Parathyroid adenoma (tissue), 2 donors: ENCODE measurements around the gene ATP8B1.

ENCODE experiments used
- H2AFZ ChIP-seq: fragments of 300-600 bp; sonication (generic); one replicate; pipeline ENCODE4 v1.7.0; 2017; ENCODE audit warnings: antibody characterized with exemption, mild to moderate bottlenecking
- H3K27ac ChIP-seq: fragments of 300-600 bp; sonication (generic); one replicate; pipeline ENCODE4 v1.7.0; 2017
- H3K27me3 ChIP-seq: fragments of 300-600 bp; sonication (generic); one replicate; pipeline ENCODE4 v1.7.0; 2017; ENCODE audit warnings: low read length; ENCODE audit not compliant: control insufficient read depth, insufficient read depth
- H3K36me3 ChIP-seq: fragments of 300-600 bp; sonication (generic); one replicate; pipeline ENCODE4 v1.7.0; 2017; ENCODE audit warnings: low read length; ENCODE audit not compliant: control insufficient read depth, insufficient read depth
- H3K4me1 ChIP-seq: fragments of 300-600 bp; sonication (generic); one replicate; pipeline ENCODE4 v1.7.0; 2017; ENCODE audit warnings: control low read depth
- H3K4me2 ChIP-seq: fragments of 300-600 bp; sonication (generic); one replicate; pipeline ENCODE4 v1.7.0; 2017; ENCODE audit warnings: low read length
- H3K4me3 ChIP-seq: fragments of 300-600 bp; sonication (generic); one replicate; pipeline ENCODE4 v1.7.0; 2017; ENCODE audit warnings: low read depth, low read length
- H3K79me2 ChIP-seq: fragments of 300-600 bp; sonication (generic); one replicate; pipeline ENCODE4 v1.7.0; 2017; ENCODE audit warnings: control low read depth
- H3K9ac ChIP-seq: fragments of 300-600 bp; sonication (generic); one replicate; pipeline ENCODE4 v1.7.0; 2017; ENCODE audit warnings: mild to moderate bottlenecking
- H3K9me3 ChIP-seq: fragments of 300-600 bp; sonication (generic); one replicate; pipeline ENCODE4 v1.7.0; 2017; ENCODE audit warnings: low read length; ENCODE audit not compliant: control insufficient read depth
- CTCF ChIP-seq: fragments of 300-600 bp; sonication (generic); IDR thresholded peaks from one replicate; pipeline ENCODE4 v1.7.0; 2017; ENCODE audit warnings: antibody characterized with exemption, mild to moderate bottlenecking
- donor health status: primary hyperparathyroidism.

Gene ATP8B1

DNA sequence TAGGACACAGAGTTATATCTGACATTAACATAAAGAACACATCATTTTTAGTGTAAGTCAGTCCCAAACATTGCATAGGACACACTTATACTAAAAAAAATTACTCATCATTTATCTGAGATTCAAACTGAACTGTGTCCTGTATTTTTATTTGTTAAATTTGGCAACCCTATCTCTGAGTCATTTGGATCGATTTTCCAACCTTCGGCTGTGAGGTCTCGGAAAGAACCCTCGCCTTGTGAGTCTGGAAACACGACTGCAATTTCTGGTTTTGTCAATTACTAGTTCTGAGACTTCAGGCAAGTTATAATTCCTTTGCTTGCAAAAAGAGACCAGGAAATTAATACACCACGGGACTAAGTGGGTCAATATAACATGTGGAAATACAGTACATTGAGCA is 14.0 kb downstream of the ATP8B1 start:
- H3K27me3 ChIP-seq: no peaks in the 10 kb centered on the region
- H3K27ac ChIP-seq: peak overlapping the region; percentile 27
- no peak overlapping the region for H3K9ac ChIP-seq
- H3K4me1 ChIP-seq: peaks cover 8% of the 10 kb centered on the region
- no peak overlapping the region for H2AFZ ChIP-seq
- H3K9me3 ChIP-seq: no peaks in the 10 kb centered on the region
- H3K79me2 ChIP-seq: peaks cover 29% of the 10 kb centered on the region
- H3K4me3 ChIP-seq: no peak overlapping the region
- H3K4me2 ChIP-seq: no peak overlapping the region
- no peak for TF ChIP-seq CTCF
- no peaks in the 10 kb centered on the region for H3K36me3 ChIP-seq

DNA sequence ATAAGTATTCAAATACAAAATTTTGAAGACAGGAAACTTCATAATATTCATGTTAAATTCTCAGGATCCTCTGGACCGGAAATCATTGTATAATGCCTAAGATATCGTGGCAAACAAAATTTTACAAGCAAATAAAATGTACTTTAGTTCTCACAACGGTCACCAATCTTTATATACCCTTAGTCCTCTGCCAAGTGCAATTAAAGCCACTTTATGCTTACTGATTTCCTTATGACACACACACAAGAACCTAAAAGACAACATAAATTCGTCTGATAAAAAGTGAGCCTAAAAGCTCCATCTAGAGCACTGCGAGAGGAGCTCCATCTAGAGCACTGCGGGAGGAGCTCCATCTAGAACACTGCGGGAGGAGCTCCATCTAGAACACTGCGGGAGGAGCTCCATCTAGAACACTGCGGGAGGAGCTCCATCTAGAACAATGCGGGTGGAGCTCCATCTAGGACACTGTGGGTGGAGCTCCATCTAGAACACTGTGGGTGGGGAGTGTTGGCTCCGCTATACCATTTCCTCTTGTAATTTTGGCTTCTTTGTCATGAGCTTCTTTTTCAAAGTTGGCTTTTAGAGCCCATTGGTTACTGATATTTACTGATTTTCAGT is 15.9 kb downstream of the ATP8B1 start:
- H3K4me1 ChIP-seq: peaks cover 2% of the 10 kb centered on the region

GRCh38 chr18:57785751-57786437 is 17.2 kb downstream of the ATP8B1 start:
- H3K4me2 ChIP-seq: no peak overlapping the region
- TF ChIP-seq CTCF: no peak
- no peak overlapping the region for H2AFZ ChIP-seq
- peaks cover 8% of the 10 kb centered on the region for H3K79me2 ChIP-seq
- no peak overlapping the region for H3K27ac ChIP-seq
- H3K9me3 ChIP-seq: no peaks in the 10 kb centered on the region
- peaks cover 5% of the 10 kb centered on the region for H3K4me1 ChIP-seq
- no peaks in the 10 kb centered on the region for H3K36me3 ChIP-seq
- no peaks in the 10 kb centered on the region for H3K27me3 ChIP-seq
- H3K4me3 ChIP-seq: no peak overlapping the region
- H3K9ac ChIP-seq: no peak overlapping the region

More for the DNA sequence above, 15.9 kb downstream of the ATP8B1 start:
- no peaks in the 10 kb centered on the region for H3K27me3 ChIP-seq
- H2AFZ ChIP-seq: no peak overlapping the region
- no peak overlapping the region for H3K9ac ChIP-seq
- H3K4me2 ChIP-seq: no peak overlapping the region
- no peaks in the 10 kb centered on the region for H3K36me3 ChIP-seq
- no peak overlapping the region for H3K4me3 ChIP-seq
- no peaks in the 10 kb centered on the region for H3K9me3 ChIP-seq
- no peak for TF ChIP-seq CTCF
- H3K79me2 ChIP-seq: peaks cover 14% of the 10 kb centered on the region
- no peak overlapping the region for H3K27ac ChIP-seq

- no peaks in the 10 kb centered on the region for H3K27me3 ChIP-seq
- H2AFZ ChIP-seq: no peak overlapping the region
- no peak overlapping the region for H3K4me3 ChIP-seq
- peak overlapping the region; percentile 2 for H3K27ac ChIP-seq
- no peaks in the 10 kb centered on the region for H3K9me3 ChIP-seq
- H3K36me3 ChIP-seq: no peaks in the 10 kb centered on the region
- H3K4me1 ChIP-seq: peaks cover 13% of the 10 kb centered on the region
- no peak for TF ChIP-seq CTCF
- H3K4me2 ChIP-seq: no peak overlapping the region
- peaks cover 6% of the 10 kb centered on the region for H3K79me2 ChIP-seq
- H3K9ac ChIP-seq: no peak overlapping the region
Observed at GRCh38 chr18:57784801-57785114, 18.4 kb downstream of the ATP8B1 start.
